Urothelium cell line (cell line): ENCODE data around the gene TMEM260.
"Not testable (repeated sequence)": the region's sequence is repeated elsewhere in the genome, so short reads cannot be mapped to it uniquely, and the experiment has no call there.

Experiments used
- DNase-seq: peaks from one replicate; pipeline ENCODE4 v3.0.0; 2011; ENCODE audit warnings: low spot score, mixed read lengths
- FAIRE-seq: peaks from 2 replicates; lab custom pipeline; 2011; peaks lifted over from hg19 to GRCh38; lab: Jason Lieb, UNC

Gene TMEM260

DNA sequence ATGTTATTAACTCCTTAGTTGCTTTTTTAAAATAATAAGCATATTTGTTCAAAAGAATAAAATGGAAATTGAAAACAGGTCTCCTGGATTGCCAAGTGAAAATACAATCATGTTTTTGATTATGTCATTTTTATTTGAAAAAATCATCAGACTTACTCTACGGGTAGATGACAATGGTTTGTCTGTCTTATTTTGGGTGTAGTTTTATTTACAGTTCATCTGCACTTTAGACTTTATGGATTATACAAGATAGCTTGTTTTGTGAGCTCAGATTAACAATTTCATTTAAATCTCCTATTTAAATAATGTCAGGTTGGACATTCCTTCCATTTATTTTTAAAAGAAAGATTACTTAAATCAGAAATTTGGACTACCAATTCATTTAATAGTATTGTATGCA lies 14.8 kb downstream of the TMEM260 start:
- DNase-seq (no peak), FAIRE-seq (no peak)

DNA sequence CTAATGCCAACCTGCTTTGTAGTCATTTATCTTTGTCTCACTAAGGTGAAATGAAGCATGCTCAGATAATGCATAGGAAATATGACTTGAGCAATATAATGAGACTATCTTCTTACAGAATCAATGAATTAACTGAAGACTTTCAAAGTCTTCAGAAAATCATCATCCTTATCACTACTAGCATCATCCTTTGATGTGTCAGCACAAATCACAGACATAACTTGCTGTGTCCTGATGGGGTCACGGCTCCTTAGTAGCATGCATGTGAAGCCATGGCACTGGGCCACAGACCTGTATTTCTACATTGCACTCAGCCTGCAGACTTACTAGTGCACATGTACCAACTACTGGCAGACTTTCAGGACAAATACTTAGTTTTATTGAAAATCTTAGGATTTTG lies 18.9 kb downstream of the TMEM260 start:
- peak; percentile 79 for FAIRE-seq

DNA sequence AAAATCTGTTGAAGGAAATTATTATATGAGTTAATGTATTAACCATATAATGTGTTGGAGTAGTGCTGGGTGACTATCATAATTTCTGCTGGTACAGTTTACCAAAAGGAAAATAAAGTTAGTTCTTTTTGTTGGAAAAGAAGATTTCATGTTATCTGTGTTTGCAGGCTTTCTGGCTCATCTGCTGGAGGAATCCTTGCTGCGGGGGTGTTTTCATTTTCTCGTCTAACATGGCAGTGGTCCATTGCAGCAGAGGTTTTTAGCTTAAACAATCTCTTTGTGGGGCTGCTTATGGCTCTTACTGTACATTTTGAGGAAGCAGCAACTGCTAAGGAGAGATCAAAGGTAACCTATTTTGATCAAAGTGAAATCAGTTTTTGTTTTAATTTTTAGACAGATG lies 24.1 kb downstream of the TMEM260 start:
- no peak for FAIRE-seq
- no peak for DNase-seq

More for the DNA sequence above, 18.9 kb downstream of the TMEM260 start:
- DNase-seq, result no peak

DNA sequence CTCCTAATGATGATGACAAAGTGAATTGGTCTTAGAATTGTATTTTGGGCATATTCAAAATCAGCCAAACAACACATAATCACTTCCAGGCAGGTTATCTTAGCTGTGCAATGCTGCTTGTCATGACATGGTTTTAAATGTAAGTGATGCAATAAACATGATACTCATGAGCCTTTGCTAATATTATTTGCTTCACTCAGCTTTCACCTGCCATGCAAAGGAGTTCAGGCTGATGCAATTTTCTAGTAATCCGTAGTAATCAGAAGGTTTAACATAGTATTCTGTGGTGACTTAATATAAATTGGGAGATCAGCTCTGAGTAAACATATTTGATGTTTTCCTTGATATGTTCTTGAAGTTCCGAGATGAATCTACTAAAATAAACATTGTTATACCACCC lies 29.1 kb downstream of the TMEM260 start:
- no peak for DNase-seq
- no peak for FAIRE-seq

DNA sequence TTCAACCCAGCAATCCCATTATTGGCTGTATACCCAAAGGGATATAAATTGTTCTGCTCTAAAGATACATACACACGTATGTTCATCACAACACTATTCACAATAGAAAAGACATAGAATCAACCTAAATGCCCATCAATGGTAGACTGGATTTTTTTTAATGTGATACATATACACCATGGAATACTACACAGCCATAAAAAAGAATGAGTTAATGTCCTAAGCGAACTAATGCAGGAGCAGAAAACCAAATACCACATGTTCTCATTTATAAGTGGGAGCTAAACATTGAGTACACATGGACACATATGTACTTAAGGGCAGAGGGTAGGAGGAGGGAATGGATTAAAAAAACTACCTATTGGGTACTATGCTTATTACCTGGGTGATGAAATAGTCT lies 32.1 kb downstream of the TMEM260 start:
- FAIRE-seq, result peak; percentile 50
- not testable (repeated sequence) for DNase-seq

DNA sequence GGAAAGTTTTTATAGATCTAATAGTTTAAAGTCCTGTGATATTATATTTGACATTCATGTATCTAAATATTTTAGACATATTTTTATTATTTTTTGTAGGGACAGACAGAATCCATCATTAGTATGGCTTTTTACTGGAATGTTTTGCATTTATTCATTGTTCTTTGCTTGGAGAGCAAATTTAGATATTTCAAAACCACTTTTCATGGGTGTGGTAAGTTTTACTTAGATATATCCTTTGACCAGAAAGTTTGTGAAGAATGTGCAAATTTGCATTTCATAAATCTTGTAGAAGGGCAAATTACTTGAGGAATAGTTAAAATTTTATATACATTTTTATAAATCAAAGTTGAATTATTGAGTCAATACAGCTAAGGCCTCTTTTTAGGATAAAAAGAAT lies 37.5 kb downstream of the TMEM260 start:
- DNase-seq, result no peak
- FAIRE-seq, result no peak

DNA sequence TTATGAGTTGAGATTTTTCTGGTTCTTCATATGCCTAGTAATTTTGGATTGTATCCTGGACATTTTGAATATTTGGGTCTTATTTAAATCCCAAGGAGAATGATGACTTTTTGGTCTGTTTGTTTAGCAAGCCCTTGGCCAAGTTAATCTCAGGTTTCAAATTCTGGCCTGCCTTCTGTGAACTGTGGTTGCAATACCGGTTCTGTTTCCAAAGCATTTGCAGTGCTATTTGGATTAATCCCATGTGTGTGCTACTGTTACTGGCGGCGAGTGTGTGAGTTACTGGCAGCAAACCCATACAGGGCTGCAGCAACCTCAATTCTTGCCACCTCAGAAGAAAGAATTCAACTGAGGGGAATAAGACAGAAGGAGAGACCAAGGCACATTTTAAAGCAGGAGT lies 51.1 kb downstream of the TMEM260 start:
- DNase-seq, result no peak
- FAIRE-seq, result peak; percentile 27

DNA sequence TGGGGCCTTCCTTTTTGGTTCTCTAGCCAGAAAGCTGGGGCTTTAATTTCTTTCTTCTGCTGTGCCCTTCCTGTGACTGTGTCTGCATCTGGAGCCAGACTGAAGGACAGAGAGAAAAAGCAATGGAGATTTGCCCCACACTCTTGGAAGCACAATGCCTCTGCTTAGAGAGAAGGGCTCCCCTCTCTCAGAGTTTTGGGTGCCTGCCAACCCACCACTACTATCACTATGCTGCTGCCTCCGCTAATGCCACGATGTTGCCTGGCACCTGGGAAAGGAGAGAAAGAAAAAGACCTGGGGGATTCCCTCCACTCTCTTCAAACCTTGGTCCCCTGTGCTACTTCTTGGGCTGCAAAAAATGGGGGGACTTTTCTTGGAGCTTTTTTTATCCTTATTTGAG lies 52.6 kb downstream of the TMEM260 start:
- no peak for FAIRE-seq
- no peak for DNase-seq

DNA sequence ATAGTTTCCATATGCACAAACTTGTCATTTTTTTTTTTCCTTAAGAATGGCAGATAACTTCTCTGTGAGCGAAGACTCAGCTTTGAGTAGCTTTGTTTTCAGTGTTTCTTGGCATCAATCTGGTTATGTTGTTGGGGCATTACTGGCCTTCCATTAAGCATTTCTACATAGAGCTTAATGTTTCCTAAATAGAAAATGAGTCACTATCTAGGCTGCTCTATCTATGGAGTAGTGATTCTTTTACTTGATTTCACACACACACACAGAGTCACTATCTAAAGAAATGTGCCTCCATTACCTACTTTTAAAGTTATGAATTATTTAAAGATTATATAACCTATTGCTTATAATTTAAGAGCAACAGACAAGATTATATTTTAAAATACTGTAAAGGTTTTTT lies 53.9 kb downstream of the TMEM260 start:
- DNase-seq (no peak), FAIRE-seq (no peak)

DNA sequence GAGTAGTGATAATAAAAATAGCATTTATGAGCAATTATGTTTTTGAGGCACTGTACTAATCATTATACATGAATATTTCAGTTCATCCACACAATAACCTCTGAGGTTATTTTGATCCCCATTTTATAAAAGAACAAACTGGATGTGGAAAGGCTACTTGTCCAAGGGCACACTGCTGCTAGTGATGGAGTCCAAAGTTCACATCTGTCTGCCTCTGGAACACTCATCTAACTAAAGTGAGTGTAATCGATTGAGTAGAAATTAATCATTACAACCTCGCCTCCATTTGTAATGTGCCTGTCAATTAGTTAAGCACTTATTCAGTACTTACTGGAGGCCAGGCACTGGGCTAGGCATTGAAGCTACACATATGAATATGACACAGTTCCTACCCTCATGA lies 55.4 kb downstream of the TMEM260 start:
- FAIRE-seq, result no peak
- no peak for DNase-seq

DNA sequence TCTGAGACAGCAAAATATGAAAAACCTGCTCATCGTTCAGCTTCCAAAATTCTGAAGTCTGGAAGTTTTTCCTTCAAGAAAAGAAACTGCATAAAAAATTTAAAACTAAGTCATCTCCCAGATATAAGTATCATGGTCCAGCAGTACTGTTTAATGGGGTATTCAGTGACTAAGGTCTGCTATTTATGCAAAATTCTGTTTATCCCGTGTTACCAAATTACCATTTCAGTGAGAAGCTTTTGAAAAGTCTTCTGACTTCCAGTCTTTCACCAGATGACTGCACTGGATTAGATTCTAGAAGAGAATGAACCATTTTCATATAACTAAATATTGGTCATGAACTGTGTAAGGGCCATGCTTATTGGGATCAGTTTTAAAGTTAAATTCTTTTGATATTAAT lies 67.9 kb downstream of the TMEM260 start:
- DNase-seq (no peak), FAIRE-seq (no peak)

DNA sequence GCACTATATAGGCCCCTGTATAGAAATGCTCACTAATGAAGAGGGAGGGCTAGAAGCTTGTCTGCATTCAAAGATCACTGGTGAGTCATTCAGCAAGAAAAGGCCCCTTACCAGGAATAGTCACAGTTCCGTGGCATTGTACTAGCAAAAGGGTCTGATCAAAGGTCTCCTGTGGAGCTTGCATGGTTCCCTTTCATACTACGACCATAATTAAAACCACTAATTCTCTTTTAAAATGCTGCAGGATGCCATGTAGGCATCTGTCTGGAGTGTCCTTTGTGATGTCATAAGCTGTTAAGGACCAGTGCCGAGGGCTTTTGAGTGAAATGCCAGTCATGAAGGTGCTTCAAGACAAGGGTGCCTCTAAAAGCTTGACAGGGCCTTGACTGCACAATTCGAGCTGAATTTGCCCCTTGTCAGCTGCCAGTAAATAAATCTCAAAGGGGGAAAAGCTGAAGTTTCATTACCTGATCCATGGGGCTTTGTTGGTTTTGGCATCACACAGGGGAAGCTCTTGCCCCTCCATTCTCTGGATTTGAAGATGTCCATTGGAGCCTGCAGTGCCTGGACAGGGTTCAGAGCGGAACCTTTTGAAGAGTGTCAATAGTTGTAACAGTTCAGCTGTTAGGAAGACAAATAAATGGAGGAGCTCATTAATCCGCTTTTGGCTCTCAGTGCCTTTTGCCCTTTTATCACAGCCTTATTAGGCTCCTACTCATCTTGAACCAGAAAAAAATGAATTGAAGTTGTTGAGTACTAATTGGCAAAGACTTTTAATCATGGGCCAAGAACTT lies 69.1 kb downstream of the TMEM260 start:
- DNase-seq (no peak), FAIRE-seq (peak; percentile 59)

DNA sequence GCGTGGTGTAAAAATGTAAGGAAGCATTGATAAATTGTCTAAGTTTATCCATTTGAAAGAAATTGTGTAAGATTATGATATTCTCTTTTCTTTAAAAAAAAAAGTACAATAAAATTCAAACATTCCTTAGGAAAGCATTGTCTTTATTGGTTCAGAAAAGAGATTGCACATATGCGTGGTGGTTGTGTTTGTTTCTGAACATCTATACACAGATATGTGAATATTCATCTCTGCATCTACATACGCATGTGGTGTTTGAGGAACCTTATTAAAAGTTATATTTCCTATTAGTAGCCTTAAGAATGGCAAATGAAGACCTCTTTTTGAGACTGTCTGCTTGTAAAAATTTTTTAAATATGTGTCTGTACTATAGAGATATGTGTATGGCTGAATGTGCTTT lies 69.8 kb downstream of the TMEM260 start:
- DNase-seq (no peak), FAIRE-seq (no peak)

DNA sequence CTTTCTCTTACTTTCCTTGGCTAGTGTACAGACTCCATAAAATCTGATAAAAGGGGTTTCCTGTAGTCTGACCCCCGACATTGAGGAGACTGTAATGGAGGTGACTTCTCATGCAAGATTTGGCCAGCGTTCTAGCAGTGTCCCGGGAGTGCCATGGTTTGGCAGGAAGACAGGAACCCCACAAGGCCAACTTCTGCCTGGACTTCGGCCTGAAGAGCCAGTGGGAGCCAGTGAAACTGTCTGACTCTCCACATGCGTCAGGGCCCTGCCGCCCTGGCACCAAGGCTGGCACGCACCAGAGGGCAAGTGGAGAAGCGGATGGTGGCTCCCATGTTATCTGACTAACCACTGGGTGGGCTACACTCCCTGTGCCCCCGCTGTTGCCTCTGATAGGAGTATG lies 70.5 kb downstream of the TMEM260 start:
- no peak for DNase-seq
- no peak for FAIRE-seq

DNA sequence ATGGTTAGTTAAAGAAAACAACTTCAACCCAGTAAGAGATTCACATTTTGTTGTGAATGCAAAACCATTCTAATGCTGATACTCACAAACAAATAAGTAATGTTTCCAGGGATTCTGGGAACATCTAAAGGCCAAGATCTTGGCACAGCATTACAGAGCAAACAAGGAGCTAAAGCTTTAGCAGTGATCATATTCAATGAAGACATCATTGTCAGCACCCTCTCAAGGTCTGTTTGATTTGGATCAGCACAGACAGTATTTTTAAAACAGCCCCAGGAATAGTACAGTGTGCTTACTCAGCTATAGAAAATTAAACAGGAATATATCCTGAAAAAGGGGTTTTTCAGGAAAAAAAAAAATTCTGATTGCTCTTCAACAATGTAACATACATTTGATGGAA lies 71.4 kb downstream of the TMEM260 start:
- FAIRE-seq, result no peak
- DNase-seq, result no peak

DNA sequence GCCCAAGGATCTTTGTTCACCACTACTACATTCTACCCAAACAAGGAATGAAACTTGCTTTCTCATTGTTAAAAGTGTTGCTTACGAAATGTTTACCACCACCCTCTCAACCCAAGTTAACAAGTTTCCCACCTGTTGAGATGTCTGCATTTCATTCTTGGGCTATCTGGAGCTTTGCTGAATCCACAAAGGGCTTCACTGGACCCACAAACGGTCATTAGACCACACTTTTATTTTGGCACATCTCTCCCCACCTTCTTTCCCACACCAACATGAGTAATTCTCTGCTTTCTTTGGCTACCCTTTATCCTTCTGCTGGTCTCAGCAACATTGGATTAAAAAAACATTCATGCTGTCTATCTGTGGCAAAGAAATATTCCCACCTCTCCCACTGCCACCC lies 78.0 kb downstream of the TMEM260 start:
- peak; percentile 35 for FAIRE-seq
- no peak for DNase-seq

DNA sequence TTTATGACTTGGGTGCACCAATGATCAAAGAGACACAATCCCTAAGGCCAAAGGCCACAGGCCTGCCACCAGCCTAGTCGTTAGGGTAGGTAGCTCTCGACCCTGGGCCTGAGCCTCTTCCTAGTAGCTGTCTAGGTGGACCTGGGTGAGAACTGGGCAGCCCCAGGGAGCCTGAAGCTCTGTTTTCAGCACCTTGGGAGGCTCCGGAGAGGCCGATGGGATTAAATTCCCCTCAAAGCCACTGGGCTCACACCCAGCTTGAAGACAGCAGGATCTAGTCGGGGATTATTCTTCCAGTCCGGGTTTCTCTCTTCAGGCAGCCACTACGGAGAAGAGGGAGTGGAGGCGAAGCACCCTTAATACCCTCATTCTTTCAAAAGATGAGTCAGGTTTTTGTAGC lies 79.8 kb downstream of the TMEM260 start:
- no peak for DNase-seq
- FAIRE-seq, result no peak

DNA sequence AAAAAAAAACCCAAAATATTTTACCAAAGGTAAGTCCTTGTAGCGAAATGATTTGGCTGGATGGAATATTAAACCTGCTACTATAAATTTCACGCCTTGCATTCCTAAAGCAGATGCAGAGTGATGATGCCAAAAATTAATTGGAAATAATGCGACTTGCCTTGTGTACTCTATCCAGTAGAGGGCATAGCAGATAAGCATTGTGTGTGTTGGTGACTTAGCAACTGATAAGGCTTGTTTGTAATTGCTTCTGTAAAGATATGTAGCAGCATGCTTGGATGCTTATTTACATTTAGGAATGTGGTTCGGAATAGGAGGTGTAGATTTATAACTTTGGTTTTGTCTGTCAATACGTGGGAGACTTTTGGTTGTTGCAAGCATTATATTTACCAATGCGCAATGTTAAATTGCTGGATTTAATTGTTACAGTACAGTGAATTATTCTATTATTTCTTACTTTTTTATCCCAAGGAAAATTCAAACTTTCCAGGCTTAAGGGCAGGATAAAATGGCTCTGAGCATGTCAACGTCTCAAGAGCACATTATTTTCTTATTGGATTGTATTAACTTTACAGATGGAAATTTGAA lies 80.5 kb downstream of the TMEM260 start:
- DNase-seq (peak; percentile 75), FAIRE-seq (peak; percentile 93)

DNA sequence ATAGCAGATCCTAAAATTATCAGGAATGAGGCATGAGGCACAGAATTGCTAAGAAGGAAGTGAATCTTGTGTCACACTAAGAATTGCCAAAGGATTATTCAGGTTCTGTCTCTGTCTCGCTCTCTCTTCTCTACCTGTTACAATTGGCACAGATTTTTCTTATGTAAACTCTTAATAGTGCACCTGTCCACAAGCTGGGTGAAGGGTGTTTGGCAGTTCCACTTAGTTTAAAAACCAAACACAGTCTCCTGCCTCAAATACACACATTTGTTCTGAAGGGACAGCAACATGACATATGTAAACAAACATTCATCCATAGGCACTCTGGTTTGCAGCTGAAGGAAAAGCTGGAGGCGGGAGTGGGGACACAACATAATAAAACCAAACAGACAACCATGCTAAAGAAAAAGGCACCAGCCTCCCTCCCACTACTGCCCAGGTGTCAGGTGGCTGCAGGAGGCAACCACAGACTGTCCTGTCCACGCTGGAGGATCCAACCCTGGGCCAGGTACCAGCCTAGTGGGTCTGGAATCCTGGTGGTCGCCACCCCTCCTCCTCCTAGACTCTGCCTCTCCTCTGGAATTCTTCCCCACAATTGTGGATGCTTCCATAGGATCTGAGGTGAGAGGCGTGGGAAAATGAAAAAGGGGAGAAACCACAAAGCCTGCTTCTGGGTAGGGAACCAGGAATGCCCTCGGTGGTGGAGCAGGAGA lies 81.2 kb downstream of the TMEM260 start:
- DNase-seq (no peak), FAIRE-seq (peak; percentile 44)

DNA sequence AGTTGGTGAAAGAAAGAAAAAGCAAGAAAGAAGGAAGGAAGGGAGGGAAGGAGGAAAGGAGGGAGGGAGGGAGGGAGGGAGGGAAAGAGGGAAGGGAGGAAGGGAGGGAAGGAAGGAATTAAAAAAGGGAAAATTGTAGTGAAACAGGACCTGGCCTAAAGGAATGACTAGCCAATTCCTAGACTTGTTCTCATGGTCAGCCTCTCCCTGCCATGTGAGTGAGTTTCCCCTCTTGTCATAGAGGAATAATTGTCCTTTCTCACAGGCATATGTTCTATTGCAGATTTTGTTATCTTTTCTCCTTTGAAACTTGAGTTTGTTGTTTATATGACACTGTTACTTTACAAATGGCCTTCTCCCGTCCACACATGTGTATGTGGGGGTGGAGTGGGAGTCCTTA lies 81.9 kb downstream of the TMEM260 start:
- FAIRE-seq (no peak), DNase-seq (no peak)

DNA sequence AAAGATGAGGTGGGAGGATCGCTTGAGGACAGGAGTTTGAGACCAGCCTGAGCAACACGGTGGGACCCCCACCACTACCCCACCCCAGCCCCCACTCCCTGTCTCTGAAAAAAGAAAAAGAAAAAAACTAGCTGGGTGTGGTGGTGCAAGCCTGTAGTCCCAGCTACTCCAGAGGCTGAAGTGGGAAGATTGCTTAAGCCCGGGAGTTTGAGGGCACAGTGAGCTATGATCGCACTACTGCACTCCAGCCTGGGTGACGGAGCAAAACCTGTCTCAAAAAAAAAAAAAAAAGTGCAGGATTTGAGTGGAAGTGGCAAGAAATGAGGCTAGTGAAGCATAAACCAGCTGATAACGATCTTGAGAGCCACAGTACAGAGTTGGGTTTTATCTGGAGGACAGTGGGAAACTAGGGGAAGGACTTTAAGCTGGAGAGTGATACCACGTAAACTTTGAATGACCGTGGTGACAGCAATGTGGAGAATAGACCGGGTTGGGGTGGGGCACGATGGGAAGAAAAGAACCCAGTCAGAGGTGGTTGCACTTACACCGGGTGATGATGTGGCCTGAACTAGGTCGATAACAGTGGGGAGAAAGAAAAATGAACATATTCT lies 85.3 kb downstream of the TMEM260 start:
- FAIRE-seq (no peak), DNase-seq (no peak)

DNA sequence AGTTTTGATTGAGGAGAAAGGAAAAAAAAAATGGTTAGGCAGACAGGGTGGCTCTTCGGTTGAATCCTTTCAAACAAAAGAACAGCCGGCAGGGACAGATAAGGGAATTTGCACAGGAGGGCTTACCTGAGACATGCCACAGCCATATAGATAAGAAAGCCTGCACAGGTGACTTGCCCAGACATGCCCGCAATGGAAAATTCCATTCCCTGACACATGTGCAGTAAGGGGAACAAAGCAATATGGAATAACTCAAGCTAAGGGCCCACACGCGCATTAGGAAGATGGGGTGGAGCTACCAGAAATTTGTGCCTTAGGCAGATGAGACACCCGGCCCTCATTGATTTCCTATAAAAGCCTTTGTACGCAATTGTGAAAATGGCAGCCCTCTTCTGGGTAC lies 86.7 kb downstream of the TMEM260 start:
- FAIRE-seq (peak; percentile 17), DNase-seq (no peak)
